H1 (cell line): ENCODE measurements around the gene ZDHHC20.

Experiments
- EGR1 ChIP-seq: IDR thresholded peaks from 2 replicates; pipeline ENCODE4 v1.6.1; 2011; ENCODE audit warnings: low read depth, low read length, borderline replicate concordance
- EP300 ChIP-seq, 2 experiments: IDR thresholded peaks; 1 replicate in 1 of 2; 2 replicates in 1 of 2; pipeline ENCODE4 v1.6.1; 2011 to 2012; ENCODE audit warnings: low read depth in 2 of 2, low read length in 2 of 2, mild to moderate bottlenecking in 2 of 2, borderline replicate concordance in 1 of 2, inconsistent platforms in 1 of 2, moderate library complexity in 1 of 2
- GABPA ChIP-seq: IDR thresholded peaks from 2 replicates; pipeline ENCODE4 v1.6.1; 2011; ENCODE audit warnings: mild to moderate bottlenecking, low read length, moderate library complexity, borderline replicate concordance; ENCODE audit not compliant: insufficient read depth
- POLR2AphosphoS5 ChIP-seq: IDR thresholded peaks from 2 replicates; pipeline ENCODE4 v1.6.1; 2011; ENCODE audit warnings: low read depth, low read length
- RAD21 ChIP-seq, 2 experiments: IDR thresholded peaks in 1 of 2; conservative IDR thresholded peaks in 1 of 2; 2 replicates each; pipeline ENCODE4 v1.6.1; 2011; ENCODE audit warnings: low read depth in 2 of 2, low read length in 2 of 2, improper control_type of control experiment in 1 of 2, inconsistent platforms in 1 of 2, mild to moderate bottlenecking in 1 of 2, moderate library complexity in 1 of 2
- SIN3A ChIP-seq, 2 experiments: IDR thresholded peaks in 1 of 2; conservative IDR thresholded peaks in 1 of 2; 2 replicates each; pipeline ENCODE4 v1.6.1; 2011 to 2012; ENCODE audit warnings: low read length in 2 of 2, improper control_type of control experiment in 1 of 2, low read depth in 1 of 2, mild to moderate bottlenecking in 1 of 2
- TAF1 ChIP-seq: IDR thresholded peaks from 2 replicates; pipeline ENCODE4 v1.6.1; 2011; ENCODE audit warnings: mild to moderate bottlenecking, low read depth, low read length
- TF ChIP-seq, protein P1 (sequence below), 3 experiments: IDR thresholded peaks; 1 replicate in 2 of 3; 2 replicates in 1 of 3; pipeline versions ENCODE4 v1.5.1 to v1.6.1; 2011; ENCODE audit warnings: low read length in 3 of 3, mild to moderate bottlenecking in 3 of 3, inconsistent platforms in 2 of 3, low read depth in 1 of 3, moderate library complexity in 1 of 3; ENCODE audit not compliant: insufficient read depth in 1 of 3; ENCODE audit errors: control extremely low read depth in 1 of 3
- TF ChIP-seq, protein P2 (sequence below): IDR thresholded peaks from 2 replicates; pipeline ENCODE4 v1.6.1; 2011; ENCODE audit warnings: low read length, improper control_type of control experiment
- TF ChIP-seq, protein P3 (sequence below): IDR thresholded peaks from 2 replicates; pipeline ENCODE4 v1.6.1; 2012; ENCODE audit warnings: low read length, inconsistent platforms

DNA sequence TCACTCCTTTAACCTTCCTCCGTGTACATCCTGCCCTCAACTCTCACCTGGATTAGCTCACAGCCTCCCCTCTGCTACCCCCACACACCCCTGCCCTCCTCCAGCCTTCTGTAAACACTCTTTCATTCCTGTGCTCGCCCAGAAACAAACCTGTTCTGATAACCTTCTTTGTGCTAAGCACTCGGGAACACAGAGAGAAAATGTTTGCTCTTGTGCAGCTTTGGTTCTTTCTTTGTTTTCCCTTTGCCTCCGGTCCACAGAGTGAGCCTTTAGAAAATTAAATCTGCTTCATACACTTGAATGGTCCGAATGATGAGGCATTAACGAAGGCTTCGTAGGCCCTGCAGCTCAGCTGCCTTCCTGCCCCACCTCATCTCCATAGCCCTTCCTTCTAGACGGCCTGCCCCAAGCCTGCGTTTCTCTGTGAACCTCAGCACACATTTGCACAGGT, 6.6 kb upstream of the ZDHHC20 start:
- TF ChIP-seq EGR1 (no peak), TAF1 (no peak), EP300 (IDR thresholded peaks at IDR 0.05; ENCODE audit: borderline replicate concordance in 1 of 2, low read depth in 2 of 2, low read length in 2 of 2) (no peak), SIN3A (conservative IDR thresholded peaks at IDR 0.05 in 1 of 2, IDR thresholded peaks at IDR 0.05 in 1 of 2; ENCODE audit: low read depth in 1 of 2, low read length in 2 of 2) (no peak), RAD21 (IDR thresholded peaks at IDR 0.05 in 1 of 2, conservative IDR thresholded peaks at IDR 0.05 in 1 of 2; ENCODE audit: low read depth in 2 of 2, low read length in 2 of 2) (no peak), POLR2AphosphoS5 (no peak), GABPA (no peak)
- TF ChIP-seq, protein P1, sequence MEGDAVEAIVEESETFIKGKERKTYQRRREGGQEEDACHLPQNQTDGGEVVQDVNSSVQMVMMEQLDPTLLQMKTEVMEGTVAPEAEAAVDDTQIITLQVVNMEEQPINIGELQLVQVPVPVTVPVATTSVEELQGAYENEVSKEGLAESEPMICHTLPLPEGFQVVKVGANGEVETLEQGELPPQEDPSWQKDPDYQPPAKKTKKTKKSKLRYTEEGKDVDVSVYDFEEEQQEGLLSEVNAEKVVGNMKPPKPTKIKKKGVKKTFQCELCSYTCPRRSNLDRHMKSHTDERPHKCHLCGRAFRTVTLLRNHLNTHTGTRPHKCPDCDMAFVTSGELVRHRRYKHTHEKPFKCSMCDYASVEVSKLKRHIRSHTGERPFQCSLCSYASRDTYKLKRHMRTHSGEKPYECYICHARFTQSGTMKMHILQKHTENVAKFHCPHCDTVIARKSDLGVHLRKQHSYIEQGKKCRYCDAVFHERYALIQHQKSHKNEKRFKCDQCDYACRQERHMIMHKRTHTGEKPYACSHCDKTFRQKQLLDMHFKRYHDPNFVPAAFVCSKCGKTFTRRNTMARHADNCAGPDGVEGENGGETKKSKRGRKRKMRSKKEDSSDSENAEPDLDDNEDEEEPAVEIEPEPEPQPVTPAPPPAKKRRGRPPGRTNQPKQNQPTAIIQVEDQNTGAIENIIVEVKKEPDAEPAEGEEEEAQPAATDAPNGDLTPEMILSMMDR (IDR thresholded peaks at IDR 0.05; ENCODE audit: control extremely low read depth in 1 of 3, insufficient read depth in 1 of 3, low read depth in 1 of 3, low read length in 3 of 3): no peak
- TF ChIP-seq, protein P2, sequence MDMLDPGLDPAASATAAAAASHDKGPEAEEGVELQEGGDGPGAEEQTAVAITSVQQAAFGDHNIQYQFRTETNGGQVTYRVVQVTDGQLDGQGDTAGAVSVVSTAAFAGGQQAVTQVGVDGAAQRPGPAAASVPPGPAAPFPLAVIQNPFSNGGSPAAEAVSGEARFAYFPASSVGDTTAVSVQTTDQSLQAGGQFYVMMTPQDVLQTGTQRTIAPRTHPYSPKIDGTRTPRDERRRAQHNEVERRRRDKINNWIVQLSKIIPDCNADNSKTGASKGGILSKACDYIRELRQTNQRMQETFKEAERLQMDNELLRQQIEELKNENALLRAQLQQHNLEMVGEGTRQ: no peak
- TF ChIP-seq, protein P3, sequence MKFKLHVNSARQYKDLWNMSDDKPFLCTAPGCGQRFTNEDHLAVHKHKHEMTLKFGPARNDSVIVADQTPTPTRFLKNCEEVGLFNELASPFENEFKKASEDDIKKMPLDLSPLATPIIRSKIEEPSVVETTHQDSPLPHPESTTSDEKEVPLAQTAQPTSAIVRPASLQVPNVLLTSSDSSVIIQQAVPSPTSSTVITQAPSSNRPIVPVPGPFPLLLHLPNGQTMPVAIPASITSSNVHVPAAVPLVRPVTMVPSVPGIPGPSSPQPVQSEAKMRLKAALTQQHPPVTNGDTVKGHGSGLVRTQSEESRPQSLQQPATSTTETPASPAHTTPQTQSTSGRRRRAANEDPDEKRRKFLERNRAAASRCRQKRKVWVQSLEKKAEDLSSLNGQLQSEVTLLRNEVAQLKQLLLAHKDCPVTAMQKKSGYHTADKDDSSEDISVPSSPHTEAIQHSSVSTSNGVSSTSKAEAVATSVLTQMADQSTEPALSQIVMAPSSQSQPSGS: no peak
